RPMI8226 (cell line): ENCODE data around the gene TMEM259.
A peak's percentile ranks its signal among the peaks of the same experiment; 100 is the strongest.

ENCODE experiments used
- DNase-seq: peaks from one replicate; pipeline ENCODE4 v3.0.0-alpha.2; 2015

The TMEM259 gene

GRCh38 chr19:982567-983170 is 38.3 kb downstream of the TMEM259 start:
- DNase-seq = peak; percentile 81

DNA sequence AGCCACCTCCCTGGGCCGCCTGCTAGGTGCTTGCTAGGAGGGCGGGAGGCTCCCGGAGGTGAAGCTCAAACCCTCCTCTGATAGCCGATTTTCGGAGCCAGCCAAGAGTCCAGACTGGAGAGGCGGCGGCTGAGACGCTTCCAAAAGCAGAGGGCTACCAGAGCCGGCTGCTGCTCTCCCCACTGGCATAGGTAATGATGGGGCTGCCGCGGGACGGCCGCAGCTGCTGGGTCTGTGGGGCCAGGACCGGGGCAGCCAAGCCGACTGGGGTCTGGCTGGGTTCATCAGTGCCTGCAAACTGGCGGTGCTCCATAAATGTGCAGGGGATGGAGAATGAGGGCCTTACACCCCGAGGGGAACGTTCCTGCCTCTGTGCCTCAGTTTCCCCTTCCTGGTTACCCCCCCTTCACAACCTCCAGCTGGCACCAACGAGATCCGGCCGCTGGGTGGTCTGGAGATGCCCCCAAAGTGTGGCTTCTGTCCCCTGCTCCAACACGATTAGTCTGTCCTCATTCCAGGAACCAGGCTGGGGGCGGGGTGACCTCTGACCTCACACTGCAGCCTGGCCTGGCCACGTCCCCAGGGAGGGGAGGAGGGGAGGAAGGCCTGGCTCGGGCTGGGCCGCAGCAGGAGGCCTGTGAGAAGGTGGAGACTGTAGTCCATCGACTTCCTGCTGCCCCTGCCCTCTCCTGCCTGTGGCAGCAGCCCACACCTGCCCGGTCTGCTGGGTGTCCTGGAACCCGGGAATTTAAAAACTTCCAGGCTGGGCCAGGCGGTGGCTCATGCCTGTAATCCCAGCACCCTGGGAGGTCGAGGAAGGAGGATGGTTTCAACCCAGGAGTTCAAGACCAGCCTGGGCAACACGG is 40.6 kb downstream of the TMEM259 start:
- DNase-seq = no peak

- DNase-seq = no peak
Measured at GRCh38 chr19:979318-979741, 41.6 kb downstream of the TMEM259 start.

GRCh38 chr19:977058-977464 is 43.9 kb downstream of the TMEM259 start:
- DNase-seq = no peak

DNA sequence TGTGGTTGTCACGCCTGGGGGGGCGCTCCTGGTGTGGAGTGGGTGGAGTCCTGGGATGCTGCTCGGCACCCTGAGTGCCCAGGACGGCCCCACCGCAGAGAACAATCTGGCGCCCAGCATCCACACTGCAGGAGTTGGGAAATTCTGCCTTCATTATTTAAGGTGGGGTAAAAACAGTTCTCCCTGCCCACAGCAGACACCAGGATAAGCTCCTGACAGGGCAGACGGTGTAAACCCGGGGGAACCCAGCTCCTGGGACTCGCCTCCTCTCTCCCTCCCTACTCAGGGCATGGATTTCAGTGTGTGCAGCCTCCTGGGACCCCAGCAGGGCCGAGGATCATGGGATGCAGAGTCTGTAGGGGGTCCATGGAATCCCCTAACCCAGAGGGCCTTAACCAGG is 44.4 kb downstream of the TMEM259 start:
- DNase-seq = no peak

GRCh38 chr19:974564-975257 is 46.2 kb downstream of the TMEM259 start:
- DNase-seq = no peak

- DNase-seq = no peak
Measured at GRCh38 chr19:973726-974563, 47.0 kb downstream of the TMEM259 start.

DNA sequence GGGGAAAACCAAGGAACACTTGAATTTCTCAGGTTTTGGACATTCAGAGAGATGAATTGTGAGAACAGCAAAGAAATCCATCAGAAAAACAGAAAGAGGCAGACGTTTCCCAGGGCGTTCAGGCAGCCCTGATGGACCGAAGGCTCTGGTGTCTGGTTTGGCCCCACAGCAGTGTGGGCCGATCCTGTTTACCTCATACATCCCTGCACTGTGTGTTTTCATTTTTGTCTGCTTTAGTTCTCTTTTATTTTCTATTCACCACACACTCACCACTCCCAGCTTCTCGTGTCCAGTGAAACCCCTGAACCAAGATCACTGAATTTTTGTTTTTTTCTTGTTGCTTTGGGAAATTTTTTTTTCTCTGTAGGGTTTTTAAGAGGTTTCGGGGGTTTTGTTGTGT is 48.6 kb downstream of the TMEM259 start:
- no peak for DNase-seq

GRCh38 chr19:971795-972194 is 49.1 kb downstream of the TMEM259 start:
- no peak for DNase-seq

- peak; percentile 37 for DNase-seq
Measured at GRCh38 chr19:970695-971094, 50.2 kb downstream of the TMEM259 start.

DNA sequence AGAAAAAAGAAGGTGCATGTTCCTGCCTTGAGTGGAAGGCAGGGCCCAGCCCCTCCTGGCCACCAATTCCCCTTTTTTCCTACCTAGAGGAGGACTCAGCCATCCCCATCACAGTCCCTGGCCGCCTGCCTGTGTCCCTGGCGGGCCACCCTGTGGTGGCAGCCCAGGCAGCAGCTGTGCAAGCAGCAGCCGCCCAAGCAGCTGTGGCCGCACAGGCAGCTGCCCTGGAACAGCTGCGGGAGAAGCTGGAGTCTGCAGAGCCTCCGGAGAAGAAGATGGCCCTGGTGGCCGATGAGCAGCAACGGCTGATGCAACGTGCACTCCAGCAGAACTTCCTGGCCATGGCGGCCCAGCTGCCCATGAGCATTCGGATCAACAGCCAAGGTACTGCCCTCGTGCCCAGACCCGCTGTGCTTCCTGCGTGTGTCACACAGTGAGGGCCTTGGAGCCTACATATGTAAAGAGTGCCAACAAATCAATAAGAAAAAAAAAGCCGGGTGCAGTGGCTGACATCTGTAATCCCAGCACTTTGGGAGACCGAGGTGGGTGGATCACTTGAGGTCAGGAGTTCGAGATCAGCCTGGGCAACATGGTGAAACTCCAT is 54.3 kb downstream of the TMEM259 start:
- no peak for DNase-seq

GRCh38 chr19:964761-965694 is 55.9 kb downstream of the TMEM259 start:
- DNase-seq = no peak

- DNase-seq = no peak
Measured at GRCh38 chr19:964116-964520, 56.8 kb downstream of the TMEM259 start.

GRCh38 chr19:963486-963951 is 57.4 kb downstream of the TMEM259 start:
- DNase-seq = no peak

DNA sequence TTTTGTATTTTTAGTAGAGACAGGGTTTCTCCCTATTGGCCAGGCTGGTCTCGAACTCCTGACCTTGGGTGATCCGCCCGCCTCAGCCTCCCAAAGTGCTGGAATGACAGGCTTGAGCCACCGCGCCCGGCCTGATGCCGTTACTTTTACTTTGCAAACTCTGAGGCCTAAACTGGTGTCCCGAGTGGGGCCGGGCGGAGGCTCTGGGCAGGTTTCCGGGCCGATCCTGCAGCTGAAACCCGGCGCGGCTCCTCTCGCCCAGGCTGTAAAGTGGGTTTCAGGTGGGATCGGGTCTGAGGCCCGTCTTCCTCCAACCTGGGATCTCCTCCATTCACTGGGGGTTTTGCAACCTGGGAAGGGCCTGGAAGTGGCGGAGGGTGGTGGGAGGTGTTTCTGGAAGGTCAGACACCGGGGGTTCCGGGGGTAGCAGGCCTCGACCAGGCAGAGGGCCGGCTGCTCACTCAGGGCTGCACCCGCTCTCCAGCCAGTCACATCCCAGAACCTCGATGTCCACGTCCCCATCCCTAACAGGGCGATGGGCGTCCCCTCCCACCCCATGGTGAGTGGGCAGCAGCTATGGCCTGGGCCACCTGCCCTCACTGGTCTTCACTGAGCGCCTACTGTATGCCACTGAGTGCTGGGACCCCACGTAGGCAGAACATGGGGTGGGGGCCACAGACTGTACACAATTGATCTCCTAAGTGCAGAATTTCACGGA is 58.1 kb downstream of the TMEM259 start:
- no peak for DNase-seq

DNA sequence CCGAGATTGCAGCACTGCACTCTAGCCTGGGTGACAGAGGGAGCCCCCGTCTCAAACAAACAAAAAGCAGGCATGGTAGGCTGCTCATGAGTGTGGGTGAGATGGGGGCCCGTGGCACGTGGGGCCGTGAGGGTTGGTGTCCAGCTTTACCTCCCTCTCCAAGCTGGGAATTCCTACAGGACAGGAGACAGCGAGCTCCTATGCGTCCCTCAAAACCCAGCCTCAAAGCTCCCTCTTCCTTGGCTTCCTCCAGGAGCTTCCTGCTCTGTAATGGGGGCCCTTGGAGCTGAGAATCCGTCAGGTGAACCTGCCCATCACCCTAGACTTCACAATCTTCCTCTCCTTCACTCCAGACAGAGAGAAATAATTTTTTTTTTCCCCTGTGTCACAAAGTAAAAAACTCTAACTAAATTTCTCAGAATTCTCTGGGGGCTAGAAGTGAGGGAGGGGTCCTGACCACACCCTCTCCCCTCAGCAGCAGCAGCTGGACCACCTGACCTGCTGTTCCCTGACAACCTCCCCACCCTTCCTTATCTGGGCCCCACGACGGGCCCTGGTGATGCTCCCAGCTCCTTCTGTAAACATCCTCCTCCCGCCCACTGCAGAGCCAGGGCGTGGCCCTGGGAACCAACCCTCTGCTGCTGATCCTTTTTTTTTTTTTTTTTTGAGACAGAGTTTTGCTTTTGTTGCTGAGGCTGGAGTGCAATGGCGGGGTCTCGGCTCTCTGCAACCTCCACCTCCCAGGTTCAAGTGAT is 58.9 kb downstream of the TMEM259 start:
- DNase-seq = no peak

GRCh38 chr19:960601-960938 is 60.4 kb downstream of the TMEM259 start:
- DNase-seq = no peak

GRCh38 chr19:960020-960419 is 60.9 kb downstream of the TMEM259 start:
- DNase-seq = no peak
